MCF 10A (cell line): ENCODE results near the gene CCDC88C. TPM values are rescaled to one million over a fixed set of nuclear protein-coding genes. Genes with fewer than 3 reads are reported as not detected.
A peak's percentile ranks its signal among the peaks of the same experiment; 100 is the strongest.

Source experiments
- BruUV-seq: library from RNA; stranded (reverse); fragments of 400-500 nt; replicated peaks from 2 replicates; lab custom pipeline; 2021; lab: Mats Ljungman, UMichigan
- CTCF ChIA-PET: fragments of 300-600 bp; sonication (Branson Sonifier 250); formaldehyde crosslinking; extraction: SDS; loops from one replicate; lab custom pipeline; 2021; ENCODE audit warnings: antibody characterized with exemption, inconsistent platforms; lab: Yijun Ruan, JAX
- POLR2A ChIA-PET: fragments of 300-600, 350-650 bp; sonication (Branson Sonifier 250); formaldehyde crosslinking; extraction: SDS; loops from one replicate; lab custom pipeline; 2020; ENCODE audit warnings: antibody characterized with exemption, inconsistent platforms; lab: Yijun Ruan, JAX
- DNase-seq: peaks from one replicate; pipeline ENCODE4 v3.0.0-alpha.2; 2018; ENCODE audit not compliant: unreplicated experiment
- H3K27ac Mint-ChIP-seq: one replicate; pipeline ENCODE4 v1.8.0; 2022; ENCODE audit warnings: mild to moderate bottlenecking, low read depth, mixed read lengths; ENCODE audit not compliant: unreplicated experiment
- H3K27me3 Mint-ChIP-seq: one replicate; pipeline ENCODE4 v1.8.0; 2022; ENCODE audit warnings: mixed read lengths; ENCODE audit not compliant: insufficient read depth, unreplicated experiment
- H3K36me3 Mint-ChIP-seq: one replicate; pipeline ENCODE4 v1.8.0; 2022; ENCODE audit warnings: mild to moderate bottlenecking, moderate library complexity, mixed read lengths; ENCODE audit not compliant: insufficient read depth, unreplicated experiment
- H3K4me1 Mint-ChIP-seq: one replicate; pipeline ENCODE4 v1.8.0; 2022; ENCODE audit warnings: mixed read lengths; ENCODE audit not compliant: insufficient read depth, unreplicated experiment
- H3K4me3 Mint-ChIP-seq: one replicate; pipeline ENCODE4 v1.8.0; 2022; ENCODE audit warnings: mild to moderate bottlenecking, moderate library complexity, mixed read lengths; ENCODE audit not compliant: unreplicated experiment
- H3K9me3 Mint-ChIP-seq: one replicate; pipeline ENCODE4 v1.8.0; 2022; ENCODE audit warnings: mixed read lengths; ENCODE audit not compliant: unreplicated experiment
- CTCF ChIP-seq: fragments of 200-600 bp; IDR thresholded peaks from one replicate; pipeline ENCODE4 v1.8.0; 2022; ENCODE audit warnings: antibody characterized with exemption, mild to moderate bottlenecking; ENCODE audit not compliant: unreplicated experiment
- intact Hi-C: fragments of 100-400 bp; cut with micrococcal nuclease; formaldehyde crosslinking; loops from 2 replicates; pipeline ENCODE4 v1.14.1; 2022
- total RNA-seq: library from RNA; stranded (reverse); gene quantifications from 2 replicates; pipeline ENCODE4 v1.2.3, GENCODE V29; 2022

Gene CCDC88C
- total RNA-seq, 1 experiment from 2014 or later, result 19.7 TPM

- Mint-ChIP-seq H3K4me1 (peaks cover 38% of the 10 kb centered on the region), H3K4me3 (no peak overlapping the region), H3K9me3 (no peaks in the 10 kb centered on the region), H3K27me3 (no peaks in the 10 kb centered on the region), H3K27ac (no peak overlapping the region), H3K36me3 (peaks cover 7% of the 10 kb centered on the region)
- no peak for DNase-seq
- intact Hi-C loops, result no loop called here
- no TSS peak for BruUV-seq
- POLR2A ChIA-PET, result interaction anchor here (1.3 kb wide), 2 partner anchors 11 to 18 kb away, joined by 3 read pairs; no protein-coding TSS in a partner anchor
- CTCF ChIA-PET, result interaction anchor here (0.9 kb wide), 1 partner anchor 46 kb away, joined by 3 read pairs; the partner anchor contains the start of gene CCDC88C
- no peak for TF ChIP-seq CTCF
These were observed 45.6 kb downstream of the CCDC88C start for GRCh38 chr14:91371990-91372375.

GRCh38 chr14:91371011-91371989 is 46.3 kb downstream of the CCDC88C start:
- no TSS peak for BruUV-seq
- no peak for TF ChIP-seq CTCF
- ChIA-PET POLR2A (interaction anchor here (1.3 to 2.2 kb wide), 6 partner anchors 8 to 47 kb away, joined by 3 to 32 read pairs (median 8); partner anchors contain the start of gene CCDC88C), CTCF (interaction anchor here (0.9 kb wide), 1 partner anchor 47 kb away, joined by 3 read pairs; the partner anchor contains the start of gene CCDC88C)
- Mint-ChIP-seq H3K9me3 (no peaks in the 10 kb centered on the region), H3K4me3 (no peak overlapping the region), H3K27me3 (no peaks in the 10 kb centered on the region), H3K27ac (no peak overlapping the region), H3K36me3 (peaks cover 7% of the 10 kb centered on the region), H3K4me1 (peaks cover 41% of the 10 kb centered on the region)
- no peak for DNase-seq
- intact Hi-C loops, result no loop called here

GRCh38 chr14:91369628-91370445 is 47.8 kb downstream of the CCDC88C start:
- intact Hi-C loops, result no loop called here
- Mint-ChIP-seq H3K9me3 (no peaks in the 10 kb centered on the region), H3K4me3 (peak overlapping the region; percentile 35), H3K27ac (peak overlapping the region; percentile 81), H3K36me3 (peaks cover 7% of the 10 kb centered on the region), H3K27me3 (no peaks in the 10 kb centered on the region), H3K4me1 (peaks cover 41% of the 10 kb centered on the region)
- BruUV-seq, result no TSS peak
- TF ChIP-seq CTCF, result no peak
- DNase-seq, result peak; percentile 74
- CTCF ChIA-PET, result interaction anchor here (0.7 to 2.3 kb wide), 5 partner anchors 9 to 57 kb away, joined by 3 to 10 read pairs (median 4); no protein-coding TSS in a partner anchor
- POLR2A ChIA-PET, result interaction anchor here (0.7 to 2.2 kb wide), 9 partner anchors 8 to 48 kb away, joined by 3 to 32 read pairs (median 6); partner anchors contain the start of gene CCDC88C
